ENCODE data around the gene PLCG2.

DNA sequence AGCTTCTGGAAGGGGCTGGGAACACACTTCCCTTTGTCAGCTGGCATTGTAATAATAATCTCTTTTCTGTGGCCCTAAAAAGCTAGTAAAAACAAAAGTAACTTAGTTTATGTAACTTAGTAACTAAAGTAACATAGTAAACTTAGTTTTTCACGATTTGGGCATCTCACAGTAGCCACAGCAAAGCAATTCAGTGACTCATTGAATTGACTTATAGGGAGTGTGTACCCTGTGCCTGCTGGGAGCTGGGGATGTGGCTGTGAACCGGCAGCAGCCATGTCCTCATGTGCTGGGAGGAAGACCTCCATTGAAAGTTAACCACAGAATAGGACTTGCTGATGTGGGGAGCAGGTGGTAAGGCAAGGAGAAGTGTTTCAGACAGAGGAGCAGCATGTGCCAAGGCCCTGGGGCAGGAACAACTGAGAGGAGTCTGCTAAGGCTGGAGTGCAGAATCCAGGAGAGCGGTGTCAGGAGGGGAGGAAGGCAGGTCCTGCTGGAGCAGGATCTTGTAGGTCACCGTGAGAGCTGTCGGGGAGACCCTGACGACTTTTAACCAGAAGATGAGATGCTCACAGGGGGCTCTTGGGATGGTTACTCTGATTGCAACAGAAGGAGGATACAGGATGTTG lies 112.8 kb downstream of the PLCG2 start:
- TF ChIP-seq, protein P1, sequence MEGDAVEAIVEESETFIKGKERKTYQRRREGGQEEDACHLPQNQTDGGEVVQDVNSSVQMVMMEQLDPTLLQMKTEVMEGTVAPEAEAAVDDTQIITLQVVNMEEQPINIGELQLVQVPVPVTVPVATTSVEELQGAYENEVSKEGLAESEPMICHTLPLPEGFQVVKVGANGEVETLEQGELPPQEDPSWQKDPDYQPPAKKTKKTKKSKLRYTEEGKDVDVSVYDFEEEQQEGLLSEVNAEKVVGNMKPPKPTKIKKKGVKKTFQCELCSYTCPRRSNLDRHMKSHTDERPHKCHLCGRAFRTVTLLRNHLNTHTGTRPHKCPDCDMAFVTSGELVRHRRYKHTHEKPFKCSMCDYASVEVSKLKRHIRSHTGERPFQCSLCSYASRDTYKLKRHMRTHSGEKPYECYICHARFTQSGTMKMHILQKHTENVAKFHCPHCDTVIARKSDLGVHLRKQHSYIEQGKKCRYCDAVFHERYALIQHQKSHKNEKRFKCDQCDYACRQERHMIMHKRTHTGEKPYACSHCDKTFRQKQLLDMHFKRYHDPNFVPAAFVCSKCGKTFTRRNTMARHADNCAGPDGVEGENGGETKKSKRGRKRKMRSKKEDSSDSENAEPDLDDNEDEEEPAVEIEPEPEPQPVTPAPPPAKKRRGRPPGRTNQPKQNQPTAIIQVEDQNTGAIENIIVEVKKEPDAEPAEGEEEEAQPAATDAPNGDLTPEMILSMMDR (IDR thresholded peaks at IDR 0.05; ENCODE audit: poor library complexity): no peak
- no peak for TF ChIP-seq EZH2phosphoT487 (IDR thresholded peaks at IDR 0.05; ENCODE audit: low read depth, severe bottlenecking, unreplicated experiment)
- TF ChIP-seq EZH2 (IDR thresholded peaks at IDR 0.05; ENCODE audit: borderline replicate concordance): no peak
